Measurements from ENCODE around the gene SPATA1.
"Not testable (repeated sequence)": the region's sequence is repeated elsewhere in the genome, so short reads cannot be mapped to it uniquely, and the experiment has no call there.

SPATA1 gene

GRCh38 chr1:84582802-84583587 is 76.8 kb downstream of the SPATA1 start:
- Mint-ChIP-seq H3K27ac (ENCODE audit: low read depth) (no peak overlapping the region), H3K4me1 (no peaks in the 10 kb centered on the region), H3K4me3 (no peak overlapping the region), H3K9me3 (no peaks in the 10 kb centered on the region), H3K27me3 (no peaks in the 10 kb centered on the region), H3K36me3 (ENCODE audit: insufficient read depth) (no peaks in the 10 kb centered on the region)
- DNase-seq (ENCODE audit: low spot score in 2 of 2) (no peak), ATAC-seq (replicated peaks; ENCODE audit: extremely low read depth, poor library complexity, severe bottlenecking) (no peak)

GRCh38 chr1:84583648-84584047 is 77.5 kb downstream of the SPATA1 start:
- DNase-seq (ENCODE audit: low spot score in 2 of 2) (no peak), ATAC-seq (replicated peaks; ENCODE audit: extremely low read depth, poor library complexity, severe bottlenecking) (no peak)
- H3K4me3 Mint-ChIP-seq, result no peak overlapping the region
- H3K27me3 Mint-ChIP-seq, result peaks cover 4% of the 10 kb centered on the region
- no peaks in the 10 kb centered on the region for H3K4me1 Mint-ChIP-seq
- no peak overlapping the region for H3K27ac Mint-ChIP-seq (ENCODE audit: low read depth)
- no peaks in the 10 kb centered on the region for H3K9me3 Mint-ChIP-seq
- no peaks in the 10 kb centered on the region for H3K36me3 Mint-ChIP-seq (ENCODE audit: insufficient read depth)

- H3K4me1 Mint-ChIP-seq, result no peaks in the 10 kb centered on the region
- DNase-seq (ENCODE audit: low spot score in 2 of 2), result no peak
- no peak for ATAC-seq (replicated peaks; ENCODE audit: extremely low read depth, poor library complexity, severe bottlenecking)
- no peaks in the 10 kb centered on the region for H3K9me3 Mint-ChIP-seq
- H3K27ac Mint-ChIP-seq (ENCODE audit: low read depth), result no peak overlapping the region
- H3K27me3 Mint-ChIP-seq, result peaks cover 9% of the 10 kb centered on the region
- no peak overlapping the region for H3K4me3 Mint-ChIP-seq
- H3K36me3 Mint-ChIP-seq (ENCODE audit: insufficient read depth), result no peaks in the 10 kb centered on the region
These were observed 77.9 kb downstream of the SPATA1 start for GRCh38 chr1:84584126-84584525.

DNA sequence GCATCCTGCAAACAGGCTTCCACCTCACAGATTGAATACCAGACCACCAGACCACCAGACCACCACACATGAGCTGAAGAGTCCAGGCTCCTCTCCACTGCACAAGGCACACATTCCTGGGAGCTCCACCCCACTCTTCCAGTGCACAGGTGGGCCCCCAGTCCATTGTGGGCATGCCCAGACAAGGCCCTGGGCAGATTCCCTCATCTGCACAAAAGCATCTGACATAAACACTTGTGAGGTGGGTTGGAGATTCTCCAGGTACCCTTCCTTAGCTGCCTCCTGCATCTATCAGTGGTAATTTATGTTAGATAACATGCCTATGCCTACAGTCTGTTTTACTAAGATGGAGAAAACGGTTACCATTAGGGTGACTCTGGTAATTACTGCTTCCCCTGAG is 79.6 kb downstream of the SPATA1 start:
- peaks cover 26% of the 10 kb centered on the region for H3K27me3 Mint-ChIP-seq
- no peaks in the 10 kb centered on the region for H3K4me1 Mint-ChIP-seq
- H3K36me3 Mint-ChIP-seq (ENCODE audit: insufficient read depth), result no peaks in the 10 kb centered on the region
- no peaks in the 10 kb centered on the region for H3K9me3 Mint-ChIP-seq
- H3K27ac Mint-ChIP-seq (ENCODE audit: low read depth), result no peak overlapping the region
- H3K4me3 Mint-ChIP-seq, result no peak overlapping the region
- no peak for DNase-seq (ENCODE audit: low spot score in 2 of 2)
- no peak for ATAC-seq (replicated peaks; ENCODE audit: extremely low read depth, poor library complexity, severe bottlenecking)

DNA sequence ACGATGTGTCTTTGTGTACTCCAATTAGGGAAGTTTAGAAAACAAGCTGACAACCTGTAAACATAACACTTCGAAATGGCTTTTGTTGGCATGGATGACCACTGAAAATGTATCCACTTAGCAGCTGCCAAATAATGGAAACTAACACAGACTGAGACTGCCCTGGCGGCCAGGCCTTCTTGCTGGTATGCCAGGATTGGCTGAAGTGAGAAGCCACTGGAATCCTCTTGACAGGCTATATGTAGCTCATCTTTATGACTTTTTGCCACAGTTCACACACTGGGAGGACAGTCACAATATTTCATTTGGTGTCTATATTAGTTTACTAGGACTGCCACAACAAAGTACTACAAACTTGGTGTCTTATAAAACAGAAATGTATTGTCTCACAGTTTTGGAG is 80.9 kb downstream of the SPATA1 start:
- ATAC-seq (replicated peaks; ENCODE audit: extremely low read depth, poor library complexity, severe bottlenecking) (no peak), DNase-seq (ENCODE audit: low spot score in 2 of 2) (no peak)
- H3K36me3 Mint-ChIP-seq (ENCODE audit: insufficient read depth), result no peaks in the 10 kb centered on the region
- H3K4me1 Mint-ChIP-seq, result no peaks in the 10 kb centered on the region
- no peak overlapping the region for H3K4me3 Mint-ChIP-seq
- no peak overlapping the region for H3K27ac Mint-ChIP-seq (ENCODE audit: low read depth)
- H3K9me3 Mint-ChIP-seq, result no peaks in the 10 kb centered on the region
- peaks cover 39% of the 10 kb centered on the region for H3K27me3 Mint-ChIP-seq

- H3K27me3 Mint-ChIP-seq, result peaks cover 29% of the 10 kb centered on the region
- not testable (repeated sequence) for H3K27ac Mint-ChIP-seq (ENCODE audit: low read depth); H3K36me3 Mint-ChIP-seq (ENCODE audit: insufficient read depth); ATAC-seq (replicated peaks; ENCODE audit: extremely low read depth, poor library complexity, severe bottlenecking); H3K4me1 Mint-ChIP-seq; H3K9me3 Mint-ChIP-seq; DNase-seq (ENCODE audit: low spot score in 2 of 2); H3K4me3 Mint-ChIP-seq
These were observed 88.8 kb downstream of the SPATA1 start for GRCh38 chr1:84594959-84595358.

GRCh38 chr1:84597011-84597410 is 90.8 kb downstream of the SPATA1 start:
- Mint-ChIP-seq H3K4me3 (no peak overlapping the region), H3K36me3 (ENCODE audit: insufficient read depth) (peaks cover 2% of the 10 kb centered on the region), H3K27me3 (peaks cover 8% of the 10 kb centered on the region), H3K9me3 (no peaks in the 10 kb centered on the region), H3K27ac (ENCODE audit: low read depth) (no peak overlapping the region), H3K4me1 (no peaks in the 10 kb centered on the region)
- DNase-seq (ENCODE audit: low spot score in 2 of 2) (no peak), ATAC-seq (replicated peaks; ENCODE audit: extremely low read depth, poor library complexity, severe bottlenecking) (no peak)

- Mint-ChIP-seq H3K4me1 (no peaks in the 10 kb centered on the region), H3K9me3 (no peaks in the 10 kb centered on the region), H3K27me3 (no peaks in the 10 kb centered on the region), H3K27ac (ENCODE audit: low read depth) (no peak overlapping the region), H3K4me3 (no peak overlapping the region), H3K36me3 (ENCODE audit: insufficient read depth) (peaks cover 2% of the 10 kb centered on the region)
- no peak for DNase-seq (ENCODE audit: low spot score in 2 of 2)
- ATAC-seq (replicated peaks; ENCODE audit: extremely low read depth, poor library complexity, severe bottlenecking), result no peak
These were observed 92.2 kb downstream of the SPATA1 start for GRCh38 chr1:84598418-84598817.

- no peaks in the 10 kb centered on the region for H3K9me3 Mint-ChIP-seq
- ATAC-seq (replicated peaks; ENCODE audit: extremely low read depth, poor library complexity, severe bottlenecking), result no peak
- H3K4me1 Mint-ChIP-seq, result no peaks in the 10 kb centered on the region
- peaks cover 2% of the 10 kb centered on the region for H3K36me3 Mint-ChIP-seq (ENCODE audit: insufficient read depth)
- H3K27me3 Mint-ChIP-seq, result no peaks in the 10 kb centered on the region
- DNase-seq (ENCODE audit: low spot score in 2 of 2), result no peak
- no peak overlapping the region for H3K4me3 Mint-ChIP-seq
- H3K27ac Mint-ChIP-seq (ENCODE audit: low read depth), result no peak overlapping the region
These were observed 92.9 kb downstream of the SPATA1 start for GRCh38 chr1:84598846-84599741.

DNA sequence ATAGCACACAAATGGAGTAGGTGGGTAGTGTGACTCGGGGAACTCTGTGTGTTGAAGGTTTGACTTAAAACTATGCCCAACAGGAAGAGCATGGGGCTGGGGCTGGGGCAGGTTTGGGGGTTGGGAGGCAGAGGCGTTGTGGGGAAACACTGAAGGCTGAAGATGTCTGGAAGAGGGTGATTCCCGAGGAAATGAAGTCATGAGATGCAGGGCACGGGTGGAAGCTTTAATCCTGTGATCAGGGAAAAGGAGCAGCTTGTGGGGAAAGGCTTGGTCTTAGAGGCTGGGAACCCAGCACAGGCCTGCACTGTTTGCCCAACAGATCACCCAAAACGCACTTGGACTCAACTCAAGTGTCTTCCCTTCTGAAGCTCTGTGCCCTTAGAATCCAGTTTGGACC is 94.6 kb downstream of the SPATA1 start:
- Mint-ChIP-seq H3K27ac (ENCODE audit: low read depth) (no peak overlapping the region), H3K36me3 (ENCODE audit: insufficient read depth) (peaks cover 2% of the 10 kb centered on the region), H3K27me3 (peaks cover 3% of the 10 kb centered on the region), H3K9me3 (peaks cover 3% of the 10 kb centered on the region), H3K4me3 (no peak overlapping the region), H3K4me1 (no peaks in the 10 kb centered on the region)
- no peak for DNase-seq (ENCODE audit: low spot score in 2 of 2)
- ATAC-seq (replicated peaks; ENCODE audit: extremely low read depth, poor library complexity, severe bottlenecking), result no peak

DNA sequence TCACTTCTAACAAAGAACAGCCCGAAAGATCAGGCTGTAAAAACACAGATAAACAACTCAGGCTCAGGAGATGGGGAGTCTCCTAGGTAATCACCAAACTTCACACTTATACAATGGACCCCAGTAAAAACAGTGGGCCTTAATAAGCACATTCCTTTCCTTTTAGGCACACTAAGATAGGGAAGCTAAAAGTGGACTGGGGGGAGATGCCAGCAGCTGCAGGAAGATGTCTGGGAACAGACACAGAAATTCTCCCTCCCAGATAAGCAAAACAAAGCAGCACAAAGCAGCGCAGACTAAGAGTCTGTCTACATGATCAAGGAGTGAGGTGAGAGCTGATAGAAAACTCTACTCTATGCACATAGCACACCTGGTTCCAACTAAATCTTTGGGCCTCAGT is 97.0 kb downstream of the SPATA1 start:
- peaks cover 2% of the 10 kb centered on the region for H3K36me3 Mint-ChIP-seq (ENCODE audit: insufficient read depth)
- no peak overlapping the region for H3K27ac Mint-ChIP-seq (ENCODE audit: low read depth)
- DNase-seq (ENCODE audit: low spot score in 2 of 2), result no peak
- peaks cover 16% of the 10 kb centered on the region for H3K27me3 Mint-ChIP-seq
- no peak overlapping the region for H3K4me3 Mint-ChIP-seq
- no peaks in the 10 kb centered on the region for H3K4me1 Mint-ChIP-seq
- H3K9me3 Mint-ChIP-seq, result peaks cover 6% of the 10 kb centered on the region
- ATAC-seq (replicated peaks; ENCODE audit: extremely low read depth, poor library complexity, severe bottlenecking), result no peak

GRCh38 chr1:84603941-84604830 is 98.0 kb downstream of the SPATA1 start:
- ATAC-seq (replicated peaks; ENCODE audit: extremely low read depth, poor library complexity, severe bottlenecking) (no peak), DNase-seq (ENCODE audit: low spot score in 2 of 2) (no peak)
- peaks cover 16% of the 10 kb centered on the region for H3K27me3 Mint-ChIP-seq
- peaks cover 6% of the 10 kb centered on the region for H3K9me3 Mint-ChIP-seq
- H3K36me3 Mint-ChIP-seq (ENCODE audit: insufficient read depth), result no peaks in the 10 kb centered on the region
- no peak overlapping the region for H3K27ac Mint-ChIP-seq (ENCODE audit: low read depth)
- no peaks in the 10 kb centered on the region for H3K4me1 Mint-ChIP-seq
- H3K4me3 Mint-ChIP-seq, result no peak overlapping the region

Measured in central memory CD8-positive, alpha-beta T cell (primary cell).